T47D (cell line): Measurements from ENCODE around the gene ANKRD28.

Experiments used
- DNase-seq, 2 experiments: peaks; one replicate each; pipeline versions ENCODE4 v3.0.0 to v3.0.0-alpha.2; 2011 to 2012; ENCODE audit warnings: low read depth in 1 of 2, low spot score in 1 of 2
- JUND ChIP-seq: IDR thresholded peaks from 2 replicates; pipeline ENCODE4 v1.6.1; 2012; ENCODE audit warnings: low read depth
- in situ Hi-C: cut with HindIII; loops from 2 replicates; pipeline ENCODE4 v1.10.0; 2016; ENCODE audit warnings: low sequenced_read_pairs, low pct_unique_long_range_greater_than_20kb

The ANKRD28 gene

GRCh38 chr3:15796771-15797641 lies 773 bp downstream of the ANKRD28 start:
- in situ Hi-C loops: no loop called here
- peak in 1 of 2 experiments; percentile 13 for DNase-seq
- TF ChIP-seq JUND: no peak

GRCh38 chr3:15796331-15796730 lies 1.4 kb downstream of the ANKRD28 start:
- no peak for TF ChIP-seq JUND
- no peak for DNase-seq
- in situ Hi-C loops: no loop called here

DNA sequence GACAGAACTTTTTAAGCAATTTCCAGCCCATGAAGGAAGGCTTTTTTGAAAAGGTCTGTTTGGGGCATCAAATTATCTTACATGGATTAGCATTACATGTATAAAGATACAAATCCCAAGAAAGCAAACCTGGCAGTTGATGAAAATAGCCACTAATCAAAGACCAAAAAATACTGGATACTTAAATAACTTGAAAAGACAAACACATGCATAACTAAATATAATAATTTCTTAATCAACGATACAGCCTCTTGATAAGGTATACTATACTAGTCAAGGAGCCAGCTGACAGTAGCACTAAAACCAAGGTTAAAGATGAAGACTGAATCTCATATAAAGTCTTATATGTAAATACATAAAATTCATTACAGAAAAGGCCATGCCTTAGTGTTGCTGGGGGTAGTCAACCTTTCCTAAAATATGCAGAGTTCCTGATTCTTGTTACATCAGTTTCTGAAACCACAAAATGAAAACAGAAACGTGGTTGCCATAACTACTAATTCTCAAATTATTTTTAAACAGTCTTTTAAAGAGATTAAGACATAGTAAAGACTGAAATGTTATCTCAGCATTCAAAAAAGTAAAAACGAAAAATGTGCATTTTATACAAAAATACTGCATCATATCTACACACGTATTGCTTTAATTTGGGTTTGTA lies 2.0 kb downstream of the ANKRD28 start:
- in situ Hi-C loops: no loop called here
- TF ChIP-seq JUND: no peak
- no peak for DNase-seq

GRCh38 chr3:15794842-15795650 lies 2.7 kb downstream of the ANKRD28 start:
- in situ Hi-C loops: no loop called here

GRCh38 chr3:15794303-15794771 lies 3.4 kb downstream of the ANKRD28 start:
- no peak for TF ChIP-seq JUND
- no peak for DNase-seq
- in situ Hi-C loops: no loop called here

More at GRCh38 chr3:15794842-15795650, 2.7 kb downstream of the ANKRD28 start:
- no peak for TF ChIP-seq JUND
- no peak for DNase-seq

DNA sequence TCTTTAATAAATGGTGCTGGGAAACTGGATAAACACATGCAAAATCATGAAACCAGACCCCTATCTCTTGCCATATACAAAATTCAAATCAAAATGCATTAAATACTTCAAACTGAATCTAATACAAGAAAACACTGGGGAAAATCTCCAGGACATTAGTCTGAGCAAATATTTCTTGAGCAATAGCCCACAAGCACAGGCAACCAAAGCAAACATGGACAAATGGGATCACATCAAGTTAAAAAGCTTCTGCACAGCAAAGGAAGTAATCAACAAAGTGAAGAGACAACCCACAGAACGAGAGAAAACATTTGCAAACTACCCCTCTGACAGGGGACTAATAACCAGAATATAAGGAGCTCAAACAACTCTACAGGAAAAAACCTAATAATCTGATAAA lies 6.3 kb downstream of the ANKRD28 start:
- in situ Hi-C loops: no loop called here
- no peak for TF ChIP-seq JUND
- DNase-seq: no peak

DNA sequence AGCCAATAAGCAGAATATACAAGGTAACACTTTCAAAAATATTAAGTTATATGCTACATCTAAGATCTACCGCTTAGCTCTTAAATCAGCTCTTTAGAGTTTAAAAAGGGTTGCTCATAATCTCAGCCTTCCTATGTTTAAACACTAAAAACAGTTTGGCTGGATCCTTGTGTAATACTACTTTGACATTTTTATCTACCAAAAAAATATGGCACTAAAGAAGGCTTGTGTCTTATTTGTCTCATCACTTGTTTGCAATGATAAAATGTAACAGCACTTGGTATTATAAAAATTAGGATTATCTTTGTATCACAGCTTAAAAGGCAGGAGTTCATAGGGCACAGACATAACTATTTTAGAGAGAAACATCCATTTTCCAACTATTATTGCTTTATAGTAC lies 9.8 kb downstream of the ANKRD28 start:
- TF ChIP-seq JUND: no peak
- DNase-seq: no peak
- in situ Hi-C loops: no loop called here

GRCh38 chr3:15787526-15787925 lies 10.3 kb downstream of the ANKRD28 start:
- no peak for TF ChIP-seq JUND
- in situ Hi-C loops: no loop called here
- DNase-seq: no peak

GRCh38 chr3:15783361-15783969 lies 14.3 kb downstream of the ANKRD28 start:
- in situ Hi-C loops: no loop called here
- TF ChIP-seq JUND: no peak
- no peak for DNase-seq

DNA sequence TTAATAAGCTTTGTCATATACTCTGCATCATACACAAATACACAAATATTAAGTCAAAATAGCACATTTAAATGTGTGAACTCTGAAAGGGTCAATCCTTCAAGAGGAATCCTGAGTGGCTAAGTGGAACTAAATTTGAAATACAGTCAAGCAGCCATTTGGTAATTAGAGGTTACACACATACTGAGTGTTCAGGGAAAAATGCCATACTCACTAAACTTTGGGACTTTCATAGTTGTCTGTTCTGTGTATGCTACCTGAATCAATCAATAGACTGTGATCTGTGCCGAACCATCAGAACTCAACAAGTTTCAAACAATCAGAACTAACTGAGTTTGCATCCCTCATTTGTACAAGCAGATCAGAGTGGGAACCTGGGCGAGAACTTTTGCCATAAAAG lies 15.3 kb downstream of the ANKRD28 start:
- DNase-seq: no peak
- TF ChIP-seq JUND: no peak
- in situ Hi-C loops: no loop called here

- no peak for TF ChIP-seq JUND
- in situ Hi-C loops: no loop called here
- DNase-seq: no peak
Observed at GRCh38 chr3:15781637-15782402, 16.0 kb downstream of the ANKRD28 start.

DNA sequence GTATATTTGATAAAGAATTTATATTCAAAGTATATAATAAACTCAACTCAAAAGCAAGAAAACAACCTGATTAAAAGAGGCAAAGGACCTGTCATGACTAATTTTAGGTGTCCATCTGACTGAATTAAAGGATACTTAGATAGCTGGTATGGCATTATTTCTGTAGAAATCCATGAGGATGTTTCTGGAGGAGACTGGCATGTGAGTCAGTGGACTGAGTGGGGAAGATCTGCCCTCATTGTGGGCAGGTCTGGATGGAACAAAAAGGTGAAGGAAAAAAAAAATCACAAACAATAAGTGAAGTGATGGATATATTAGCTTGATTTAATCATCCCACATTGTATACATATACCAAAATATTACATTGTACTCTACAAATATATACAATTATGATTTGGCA lies 16.6 kb downstream of the ANKRD28 start:
- no peak for TF ChIP-seq JUND
- no peak for DNase-seq
- in situ Hi-C loops: no loop called here
